Right cardiac atrium (tissue), 5 donors: ENCODE measurements around the gene OPRM1. TPM values are rescaled to one million over a fixed set of nuclear protein-coding genes. Genes with fewer than 3 reads are reported as not detected.

Experiments used
- ATAC-seq, 2 donors: fragments of 200-7000 bp; cut with Tn5 transposase; one replicate each; pipeline versions ENCODE4 v1.8.0 to v1.9.1; 2020; ENCODE audit warnings: moderate library complexity in 2 of 2, mild to moderate bottlenecking in 1 of 2
- DNase-seq, 3 donors: peaks; one replicate each; pipeline ENCODE4 v3.0.0-alpha.2; 2020
- H3K27ac ChIP-seq: one replicate; pipeline ENCODE4 v1.5.1; 2013; ENCODE audit warnings: mild to moderate bottlenecking, low read length, control low read depth, moderate library complexity
- H3K27me3 ChIP-seq: one replicate; pipeline ENCODE4 v1.6.1; 2013; ENCODE audit not compliant: control insufficient read depth, insufficient read depth
- H3K4me1 ChIP-seq: one replicate; pipeline ENCODE4 v1.6.1; 2013; ENCODE audit warnings: low read length; ENCODE audit not compliant: control insufficient read depth, insufficient read depth
- H3K4me3 ChIP-seq: one replicate; pipeline ENCODE4 v1.5.1; 2013; ENCODE audit warnings: low read length, control low read depth
- H3K9me3 ChIP-seq: one replicate; pipeline ENCODE4 v1.6.1; 2013; ENCODE audit warnings: low read length; ENCODE audit not compliant: control insufficient read depth
- WGBS: extraction: QIAGEN DNeasy Blood & Tissue Kit; methylation state at CpG from one replicate; pipeline ENCODE4 v1.1.7; 2013; 5-methylcytosine and 5-hydroxymethylcytosine counted together
- intact Hi-C, 4 donors: fragments of 100-400 bp; cut with DNase I; formaldehyde crosslinking; loops; one replicate each; pipeline versions ENCODE4 v1.11.0 to v1.14.0; 2022 to 2023
- polyA plus RNA-seq: library from polyadenylated mRNA; stranded (reverse); fragments of 200-250 nt; gene quantifications from one replicate; pipeline ENCODE4 v1.2.3, GENCODE V29; 2013
- total RNA-seq, 4 donors: library from RNA; stranded (reverse); fragmentation: NEBNext Ultra II Directional; extraction: Animal tissue kit (Norgen Biotek cat#: 25700); gene quantifications; one replicate each; pipeline ENCODE4 v1.2.1, GENCODE V29; 2021
- donor health status: healthy with polysubstance abuse.
- donor health status: DM: no; HTN: yes; CAD: no.
- donor health status: DM: no; HTN: no; CAD: no.
- donor health status: DM: no; HTN: yes; CAD: no; lungs with severe emphysema.
- donor health status: DM: yes; HTN: yes; CAD: no.

OPRM1 gene
- total and polyA plus RNA-seq, 5 donors, result not detected

- no peak overlapping the region for H3K27ac ChIP-seq
- DNase-seq (no peak), ATAC-seq (no peak)
- no peaks in the 10 kb centered on the region for H3K9me3 ChIP-seq
- no peak overlapping the region for H3K4me3 ChIP-seq
- 95% methylated on average over 13 of the region's 13 CpGs for WGBS
- intact Hi-C loops, result no loop called here
- no peaks in the 10 kb centered on the region for H3K4me1 ChIP-seq
- no peaks in the 10 kb centered on the region for H3K27me3 ChIP-seq
Observed at GRCh38 chr6:154242617-154243357, 203.7 kb downstream of the OPRM1 start.

DNA sequence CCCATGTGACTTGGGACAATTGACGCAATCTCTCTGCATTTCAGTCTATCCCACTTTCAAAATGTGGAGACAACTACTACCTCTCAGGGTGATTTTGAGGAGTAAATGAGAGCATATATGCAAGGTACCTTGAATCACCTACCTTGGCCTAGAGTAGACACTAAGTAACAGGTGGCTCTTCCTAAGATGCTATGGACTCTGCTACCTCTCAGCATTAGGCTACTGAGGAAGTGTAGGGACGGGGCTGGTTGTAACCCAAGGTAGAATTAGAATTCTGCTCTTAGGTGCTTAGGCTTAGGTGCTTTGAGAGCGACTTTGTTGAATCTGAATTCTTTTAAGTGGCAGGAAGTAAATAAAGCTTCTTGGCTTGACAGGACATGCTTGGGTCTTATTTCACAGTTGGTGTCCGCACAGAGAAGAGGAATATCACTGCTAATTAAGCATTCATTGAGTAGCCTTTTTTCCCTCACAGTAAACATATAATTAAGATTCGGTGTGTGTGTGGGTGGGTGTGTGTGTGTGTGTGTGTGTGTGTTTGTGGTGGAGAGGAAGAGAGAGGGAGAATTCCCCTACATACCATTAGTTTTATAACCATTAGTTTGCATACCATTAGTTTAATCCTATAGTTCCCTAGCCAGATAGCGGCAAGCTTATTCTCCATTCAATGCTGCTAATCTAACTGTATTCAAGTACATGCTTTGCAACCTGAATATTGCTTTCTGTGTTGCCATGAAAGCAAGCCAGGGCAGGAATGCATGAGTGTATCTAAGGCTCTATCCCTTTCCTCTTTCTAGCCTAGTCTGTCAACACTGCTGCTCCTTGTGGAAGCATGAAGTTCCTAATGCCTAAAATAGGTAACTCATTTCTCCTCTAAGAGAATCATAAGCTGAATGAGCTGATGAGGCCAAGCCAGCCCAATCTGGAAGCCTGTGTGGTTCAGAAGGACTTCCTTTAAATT, 205.0 kb downstream of the OPRM1 start:
- no peak for ATAC-seq
- H3K4me3 ChIP-seq, result no peak overlapping the region
- DNase-seq, result no peak
- H3K27ac ChIP-seq, result no peak overlapping the region
- no peaks in the 10 kb centered on the region for H3K4me1 ChIP-seq
- intact Hi-C loops, result no loop called here
- no peaks in the 10 kb centered on the region for H3K9me3 ChIP-seq
- WGBS, result 78% methylated on average over 6 of the region's 6 CpGs
- no peaks in the 10 kb centered on the region for H3K27me3 ChIP-seq

GRCh38 chr6:154245506-154245905, 206.5 kb downstream of the OPRM1 start:
- no peaks in the 10 kb centered on the region for H3K27me3 ChIP-seq
- no peaks in the 10 kb centered on the region for H3K4me1 ChIP-seq
- H3K27ac ChIP-seq, result no peak overlapping the region
- no peak for DNase-seq
- 62% methylated on average over 5 of the region's 5 CpGs for WGBS
- no peak overlapping the region for H3K4me3 ChIP-seq
- intact Hi-C loops, result no loop called here
- ATAC-seq, result no peak
- H3K9me3 ChIP-seq, result no peaks in the 10 kb centered on the region

DNA sequence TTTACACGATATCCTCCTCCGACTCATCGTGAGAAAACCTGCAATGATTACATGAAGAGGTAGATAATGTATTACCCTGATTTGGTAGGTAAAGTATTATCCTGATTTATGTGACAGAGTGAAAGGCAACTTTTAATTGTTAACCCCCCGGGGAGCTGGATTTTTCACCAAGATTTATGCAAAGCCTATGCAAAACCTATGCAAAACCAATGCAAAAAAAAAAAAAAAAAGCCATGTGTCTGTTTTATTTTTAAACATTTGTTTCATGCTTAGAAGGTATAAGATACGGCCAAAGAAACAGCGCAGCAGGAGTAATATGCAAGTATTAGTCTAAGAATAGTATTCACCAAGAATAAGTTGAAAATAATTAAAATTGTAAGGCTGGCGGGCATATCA, 207.7 kb downstream of the OPRM1 start:
- no peak overlapping the region for H3K27ac ChIP-seq
- intact Hi-C loops, result no loop called here

DNA sequence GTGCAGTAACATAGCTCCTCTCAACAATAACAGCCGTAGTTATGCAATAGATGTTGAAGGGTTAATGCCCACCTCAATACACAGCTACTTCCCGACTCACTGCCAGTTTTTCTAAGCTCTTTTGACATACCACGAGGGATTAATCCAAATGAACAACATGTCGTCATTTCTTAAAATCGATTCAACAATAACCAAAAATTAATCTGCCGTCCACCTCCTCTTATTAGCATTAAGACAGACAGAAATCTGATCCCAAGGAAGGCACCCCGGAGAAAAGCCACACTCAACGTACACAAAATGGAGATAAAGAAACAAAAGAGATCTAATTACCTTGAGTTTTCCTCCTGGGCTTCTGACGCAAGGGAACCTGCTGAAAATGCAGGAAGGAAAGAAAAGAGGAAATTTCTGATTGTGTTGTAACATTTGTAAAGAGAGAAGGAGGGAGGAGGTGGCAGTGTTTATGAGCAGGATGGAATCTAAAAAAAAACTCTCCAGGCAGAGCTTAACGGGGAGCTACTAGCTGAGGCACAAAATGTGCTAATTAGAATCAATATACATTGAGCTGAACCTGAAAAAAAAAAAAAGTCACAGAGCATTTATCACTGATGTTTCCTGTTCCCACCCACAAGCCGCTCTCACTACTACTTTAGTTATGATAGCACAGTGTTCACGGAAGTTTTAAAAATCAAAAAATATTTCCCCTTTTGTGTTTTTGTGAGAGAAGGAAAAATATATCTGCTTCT, 208.2 kb downstream of the OPRM1 start:
- Histone ChIP-seq H3K9me3 (no peaks in the 10 kb centered on the region), H3K27me3 (no peaks in the 10 kb centered on the region), H3K27ac (no peak overlapping the region), H3K4me1 (no peaks in the 10 kb centered on the region), H3K4me3 (peak overlapping the region; percentile 34)
- no peak for DNase-seq
- no peak for ATAC-seq
- intact Hi-C loops, result no loop called here
- 31% methylated on average over 12 of the region's 12 CpGs for WGBS

More for the DNA sequence above, 207.7 kb downstream of the OPRM1 start:
- H3K27me3 ChIP-seq, result no peaks in the 10 kb centered on the region
- DNase-seq (no peak), ATAC-seq (no peak)
- no peak overlapping the region for H3K4me3 ChIP-seq
- H3K4me1 ChIP-seq, result no peaks in the 10 kb centered on the region
- whole genome bisulfite sequencing, result 74% methylated on average over 7 of the region's 7 CpGs
- H3K9me3 ChIP-seq, result no peaks in the 10 kb centered on the region

- no peaks in the 10 kb centered on the region for H3K4me1 ChIP-seq
- H3K27ac ChIP-seq, result no peak overlapping the region
- DNase-seq, result no peak
- WGBS, result 80% methylated on average over 8 of the region's 8 CpGs
- H3K27me3 ChIP-seq, result no peaks in the 10 kb centered on the region
- no peak for ATAC-seq
- H3K4me3 ChIP-seq, result no peak overlapping the region
- intact Hi-C loops, result no loop called here
- no peaks in the 10 kb centered on the region for H3K9me3 ChIP-seq
Observed at GRCh38 chr6:154249499-154250298, 210.7 kb downstream of the OPRM1 start.

- H3K9me3 ChIP-seq, result no peaks in the 10 kb centered on the region
- WGBS, result 78% methylated on average over 4 of the region's 4 CpGs
- no peaks in the 10 kb centered on the region for H3K27me3 ChIP-seq
- H3K4me1 ChIP-seq, result no peaks in the 10 kb centered on the region
- no peak for DNase-seq
- no peak overlapping the region for H3K4me3 ChIP-seq
- H3K27ac ChIP-seq, result no peak overlapping the region
- ATAC-seq, result no peak
- intact Hi-C loops, result no loop called here
Observed at GRCh38 chr6:154251116-154251515, 212.1 kb downstream of the OPRM1 start.

GRCh38 chr6:154252678-154253077, 213.6 kb downstream of the OPRM1 start:
- Histone ChIP-seq H3K27ac (no peak overlapping the region), H3K4me1 (peaks cover 2% of the 10 kb centered on the region), H3K4me3 (no peak overlapping the region), H3K27me3 (no peaks in the 10 kb centered on the region), H3K9me3 (no peaks in the 10 kb centered on the region)
- ATAC-seq (no peak), DNase-seq (no peak)
- WGBS, result 59% methylated on average over 3 of the region's 3 CpGs
- intact Hi-C loops, result no loop called here

- WGBS, result 38% methylated on average over 1 of the region's 1 CpG
- no peak for DNase-seq
- Histone ChIP-seq H3K4me3 (no peak overlapping the region), H3K27ac (peak overlapping the region; percentile 68), H3K27me3 (no peaks in the 10 kb centered on the region), H3K4me1 (peaks cover 2% of the 10 kb centered on the region), H3K9me3 (no peaks in the 10 kb centered on the region)
- ATAC-seq, result peak; percentile 62 to 74
- intact Hi-C loops, result no loop called here
Observed at GRCh38 chr6:154257067-154257466, 218.0 kb downstream of the OPRM1 start.

GRCh38 chr6:154258064-154258757, 219.2 kb downstream of the OPRM1 start:
- Histone ChIP-seq H3K4me3 (no peak overlapping the region), H3K27me3 (no peaks in the 10 kb centered on the region), H3K27ac (no peak overlapping the region), H3K9me3 (no peaks in the 10 kb centered on the region), H3K4me1 (peaks cover 2% of the 10 kb centered on the region)
- intact Hi-C loops, result no loop called here
- WGBS, result 88% methylated on average over 4 of the region's 4 CpGs
- DNase-seq, result no peak
- no peak for ATAC-seq
